CD4-positive, alpha-beta T cell treated with Interleukin-4 for 4 hours (primary cell): ENCODE measurements around the gene C5orf24.
A peak's percentile ranks its signal among the peaks of the same experiment; 100 is the strongest.
"Not testable (repeated sequence)": the region's sequence is repeated elsewhere in the genome, so short reads cannot be mapped to it uniquely, and the experiment has no call there.

ENCODE experiments used
- DNase-seq: peaks from one replicate; pipeline ENCODE4 v3.0.0-alpha.2; 2020

C5orf24 gene

GRCh38 chr5:134864707-134865106 lies 18.9 kb downstream of the C5orf24 start:
- no peak for DNase-seq

GRCh38 chr5:134873494-134873893 lies 27.7 kb downstream of the C5orf24 start:
- no peak for DNase-seq

GRCh38 chr5:134873987-134874830 lies 28.4 kb downstream of the C5orf24 start, which contains the start of gene TXNDC15:
Gene TXNDC15, plus strand, starts transcription at chr5:134874371. Its CDS starts 57 bp downstream, at chr5:134874428.
- DNase-seq, result peak; percentile 79

GRCh38 chr5:134874831-134875655 lies 29.3 kb downstream of the C5orf24 start:
- peak; percentile 23 for DNase-seq

- no peak for DNase-seq
Measured at GRCh38 chr5:134877159-134877558, 31.4 kb downstream of the C5orf24 start.

GRCh38 chr5:134878403-134878802 lies 32.6 kb downstream of the C5orf24 start:
- DNase-seq, result no peak

- no peak for DNase-seq
Measured at GRCh38 chr5:134879456-134879855, 33.7 kb downstream of the C5orf24 start.

- not testable (repeated sequence) for DNase-seq
Measured at GRCh38 chr5:134880937-134881336, 35.2 kb downstream of the C5orf24 start.

GRCh38 chr5:134881711-134882110 lies 35.9 kb downstream of the C5orf24 start:
- DNase-seq, result not testable (repeated sequence)

- DNase-seq, result no peak
Measured at GRCh38 chr5:134887593-134888159, 41.9 kb downstream of the C5orf24 start.

- DNase-seq, result no peak
Measured at GRCh38 chr5:134889335-134889734, 43.6 kb downstream of the C5orf24 start.

GRCh38 chr5:134891473-134891872 lies 45.7 kb downstream of the C5orf24 start:
- DNase-seq, result no peak

- DNase-seq, result no peak
Measured at GRCh38 chr5:134892282-134892681, 46.5 kb downstream of the C5orf24 start.

GRCh38 chr5:134892926-134893325 lies 47.2 kb downstream of the C5orf24 start:
- no peak for DNase-seq

- DNase-seq, result no peak
Measured at GRCh38 chr5:134893748-134894505, 48.2 kb downstream of the C5orf24 start.

GRCh38 chr5:134902071-134902801 lies 56.5 kb downstream of the C5orf24 start:
- DNase-seq, result no peak

- peak; percentile 92 for DNase-seq
Measured at GRCh38 chr5:134904610-134905245, 59.0 kb downstream of the C5orf24 start, which contains the start of gene PCBD2. Gene PCBD2, plus strand, starts transcription at chr5:134905131. Its CDS starts 9 bp downstream, at chr5:134905140.

GRCh38 chr5:134905246-134905996 lies 59.7 kb downstream of the C5orf24 start:
- peak; percentile 70 for DNase-seq

- DNase-seq, result no peak
Measured at GRCh38 chr5:134906811-134907210, 61.0 kb downstream of the C5orf24 start.
